GM21515 (cell line): ENCODE measurements around the gene DCDC2B.
"Not testable (repeated sequence)": the region's sequence is repeated elsewhere in the genome, so short reads cannot be mapped to it uniquely, and the experiment has no call there.

Source experiments
- ATAC-seq: cut with Tn5 transposase; IDR thresholded peaks from one replicate; pipeline ENCODE4 v1.9.1; 2021; ENCODE audit not compliant: unreplicated experiment

The DCDC2B gene

DNA sequence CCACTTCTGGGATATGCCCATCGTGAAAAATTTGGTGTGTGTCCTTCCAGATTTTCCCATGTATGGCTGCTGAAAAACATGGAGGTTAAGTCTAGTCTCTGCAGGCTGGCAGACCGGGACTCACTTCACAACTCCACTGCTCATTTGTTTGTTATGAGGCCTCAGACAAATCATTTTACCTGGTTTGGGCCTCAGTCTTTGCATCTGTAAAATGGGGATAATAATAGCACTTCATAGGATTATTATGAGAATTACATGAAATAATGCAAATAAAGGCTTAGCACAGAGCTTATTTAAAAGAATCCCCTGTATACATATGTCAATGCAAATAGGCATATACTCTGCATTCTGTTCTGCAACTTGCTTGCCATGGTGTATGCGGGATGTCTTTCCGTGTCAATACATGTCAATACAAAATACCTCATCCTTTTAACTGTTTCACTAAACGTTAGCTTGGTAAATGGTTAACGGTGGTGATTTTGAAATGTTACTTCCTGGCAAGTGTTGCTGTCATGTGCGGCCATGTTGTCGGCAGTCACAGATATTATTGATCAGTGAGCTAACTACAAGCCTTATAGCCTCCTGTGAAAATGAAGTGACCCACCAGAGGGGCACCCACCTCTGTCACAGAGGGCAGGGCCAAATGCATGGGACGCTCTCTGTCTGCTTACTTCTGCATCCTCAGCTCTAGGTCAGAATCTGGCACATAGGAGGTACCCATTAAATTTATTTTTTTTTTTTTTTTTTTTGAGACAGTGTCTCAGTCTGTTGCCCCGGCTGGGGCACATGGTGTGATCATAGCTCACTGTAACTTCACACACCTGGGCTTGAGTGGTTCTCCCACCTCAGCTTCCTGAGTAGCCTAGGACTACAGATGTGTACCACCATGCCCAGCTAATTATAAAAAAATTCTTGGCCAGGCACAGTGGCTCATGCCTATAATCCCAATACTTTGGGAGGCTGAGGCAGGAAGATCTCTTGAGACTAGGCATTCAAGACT, 46.5 kb downstream of the DCDC2B start:
- ATAC-seq: no peak

- ATAC-seq: no peak
Observed at GRCh38 chr1:32256473-32257226, 47.8 kb downstream of the DCDC2B start.

GRCh38 chr1:32257227-32257508, 48.3 kb downstream of the DCDC2B start:
- no peak for ATAC-seq

DNA sequence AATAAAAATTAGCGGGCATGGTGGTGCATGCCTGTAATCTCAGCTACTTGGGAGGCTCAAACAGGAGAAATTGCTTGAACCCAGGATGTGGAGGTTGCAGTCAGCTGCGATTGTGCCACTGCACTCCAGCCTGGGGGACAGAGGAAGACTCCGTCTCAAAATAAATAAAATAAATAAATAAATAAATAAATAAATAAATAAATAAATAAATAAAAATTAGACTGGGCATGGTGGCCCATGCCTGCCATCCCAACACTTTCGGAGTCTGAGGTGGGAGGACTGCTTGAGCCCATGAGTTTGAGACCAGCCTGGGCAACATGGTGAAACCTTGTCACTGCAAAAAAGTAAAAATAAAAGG, 54.3 kb downstream of the DCDC2B start:
- not testable (repeated sequence) for ATAC-seq

DNA sequence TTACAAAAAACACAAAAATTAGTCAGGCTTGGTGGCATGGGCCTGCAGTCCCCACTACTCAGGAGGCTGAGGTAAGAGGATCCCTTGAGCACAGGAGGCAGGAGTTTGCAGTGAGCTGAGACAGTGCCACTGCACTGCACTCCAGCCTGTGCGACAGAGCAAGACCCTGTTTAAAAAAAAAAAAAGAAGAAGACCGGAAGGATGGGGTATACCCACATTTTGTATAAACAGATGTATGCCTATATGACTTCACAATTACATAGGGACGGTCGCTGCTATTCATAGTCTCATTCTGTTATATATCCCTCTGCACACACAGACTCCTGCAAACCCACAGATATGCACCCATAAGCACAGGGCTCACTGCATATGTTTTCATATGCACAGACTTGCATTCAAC, 54.9 kb downstream of the DCDC2B start:
- no peak for ATAC-seq
